ENCODE measurements around the gene USP12.
"Not testable (repeated sequence)": the region's sequence is repeated elsewhere in the genome, so short reads cannot be mapped to it uniquely, and the experiment has no call there.

USP12 gene

GRCh38 chr13:27171244-27171826, at the start of gene USP12:
Gene USP12, minus strand, starts transcription at chr13:27171811. Its CDS starts 172 bp downstream, at chr13:27171639.
- FAIRE-seq = no peak

- no peak for FAIRE-seq
Observed at GRCh38 chr13:27219611-27220010, 48.0 kb upstream of the USP12 start.

DNA sequence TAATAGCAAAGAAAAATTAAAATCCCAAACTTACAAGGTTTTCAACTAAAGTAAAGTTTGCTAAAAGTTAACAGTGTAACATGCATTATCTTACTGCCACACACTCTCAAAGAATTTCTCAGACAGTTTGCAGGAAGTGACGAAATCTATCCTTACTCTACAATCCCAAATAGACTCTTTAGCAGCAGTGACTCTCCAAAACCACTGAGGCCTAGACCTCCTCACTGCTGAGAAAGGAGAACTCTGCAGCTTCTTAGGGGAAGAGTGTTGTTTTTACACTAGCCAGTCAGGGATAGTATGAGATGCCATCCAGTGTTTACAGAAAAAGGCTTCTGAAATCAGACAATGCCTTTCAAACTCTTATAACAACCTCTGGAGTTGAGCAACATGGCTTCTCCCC, 47.2 kb upstream of the USP12 start:
- not testable (repeated sequence) for FAIRE-seq

DNA sequence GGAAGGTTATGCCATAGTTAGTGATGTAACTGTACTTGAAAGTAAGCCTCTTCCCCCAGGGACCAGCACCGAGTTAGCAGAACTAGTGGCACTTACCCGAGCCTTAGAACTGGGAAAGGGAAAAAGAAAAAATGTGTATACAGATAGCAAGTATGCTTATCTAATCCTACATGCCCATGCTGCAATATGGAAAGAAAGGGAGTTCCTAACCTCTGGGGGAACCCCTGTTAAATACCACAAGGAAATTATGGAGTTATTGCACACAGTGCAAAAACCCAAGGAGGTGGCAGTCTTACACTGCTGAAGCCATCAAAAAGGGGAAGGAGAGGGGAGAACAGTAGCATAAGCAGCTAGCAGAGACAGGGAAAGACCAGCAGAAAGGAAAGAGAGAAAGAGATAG, 46.2 kb upstream of the USP12 start:
- FAIRE-seq = not testable (repeated sequence)

DNA sequence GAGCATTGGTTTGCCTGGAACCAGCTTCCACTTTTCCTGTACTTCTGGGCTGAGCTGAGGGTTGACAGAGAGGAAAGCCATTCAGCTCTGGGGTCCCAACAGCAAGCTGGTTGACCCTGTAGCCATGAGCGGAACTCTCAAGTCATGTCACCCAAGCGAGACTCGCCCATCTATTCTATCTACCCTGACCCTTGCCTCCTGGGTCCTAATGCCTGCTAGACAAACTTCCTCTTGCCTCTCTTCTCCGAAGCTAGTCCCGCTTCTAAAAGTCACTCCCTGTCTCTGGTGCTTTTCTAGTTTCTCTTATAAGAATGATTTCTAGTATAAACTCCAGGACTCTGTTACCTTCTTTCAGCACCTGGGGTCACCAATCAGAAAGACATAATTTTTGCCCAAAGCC, 41.8 kb upstream of the USP12 start:
- FAIRE-seq = not testable (repeated sequence)

DNA sequence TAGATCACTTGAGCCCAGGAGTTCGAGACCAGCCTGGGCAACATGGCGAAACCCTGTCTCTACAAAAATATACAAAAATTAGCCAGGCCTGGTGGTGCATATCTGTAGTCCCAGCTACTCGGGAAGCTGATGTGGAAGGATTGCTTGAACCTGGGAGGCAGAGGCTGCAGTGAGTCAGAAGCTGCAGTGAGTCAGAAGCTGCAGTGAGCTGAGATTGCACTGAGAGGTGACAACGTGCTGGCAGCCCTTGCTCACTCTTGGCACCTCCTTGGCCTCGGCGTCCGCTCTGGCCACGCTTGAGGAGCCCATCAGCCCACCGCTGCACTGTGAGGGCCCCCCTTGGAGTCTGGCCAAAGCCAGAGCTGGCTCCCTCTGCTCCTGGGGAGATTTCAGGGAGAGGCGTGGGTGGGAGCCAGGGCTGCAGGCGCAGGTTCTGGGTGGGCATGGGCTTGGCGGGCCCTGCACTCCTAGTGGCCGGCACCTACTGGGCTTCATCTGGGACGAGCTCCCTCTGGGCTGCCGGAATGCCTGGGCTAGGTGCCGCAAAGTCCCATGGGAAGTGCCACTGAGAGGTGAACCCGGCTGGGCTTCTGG, 40.3 kb upstream of the USP12 start:
- FAIRE-seq = no peak

GRCh38 chr13:27211271-27211670, 39.7 kb upstream of the USP12 start:
- no peak for FAIRE-seq

DNA sequence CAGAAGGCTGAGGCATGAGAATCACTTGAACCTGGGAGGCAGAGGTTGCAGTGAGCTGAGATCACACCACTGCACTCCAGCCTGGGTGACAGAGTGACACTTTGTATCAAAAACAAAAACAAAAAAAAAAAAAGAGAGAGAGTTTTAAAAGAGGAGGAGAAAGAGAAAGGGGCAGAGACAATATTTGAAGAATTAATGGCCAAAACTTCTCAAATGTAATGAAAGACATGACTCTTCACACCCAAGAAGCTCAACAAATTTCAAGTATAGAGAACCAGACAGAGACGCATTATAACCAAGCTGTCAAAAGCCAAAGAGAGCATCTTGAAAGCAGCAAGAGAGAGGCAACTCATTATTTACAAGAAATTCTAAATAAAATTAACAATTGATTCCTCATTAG, 36.9 kb upstream of the USP12 start:
- FAIRE-seq = no peak

DNA sequence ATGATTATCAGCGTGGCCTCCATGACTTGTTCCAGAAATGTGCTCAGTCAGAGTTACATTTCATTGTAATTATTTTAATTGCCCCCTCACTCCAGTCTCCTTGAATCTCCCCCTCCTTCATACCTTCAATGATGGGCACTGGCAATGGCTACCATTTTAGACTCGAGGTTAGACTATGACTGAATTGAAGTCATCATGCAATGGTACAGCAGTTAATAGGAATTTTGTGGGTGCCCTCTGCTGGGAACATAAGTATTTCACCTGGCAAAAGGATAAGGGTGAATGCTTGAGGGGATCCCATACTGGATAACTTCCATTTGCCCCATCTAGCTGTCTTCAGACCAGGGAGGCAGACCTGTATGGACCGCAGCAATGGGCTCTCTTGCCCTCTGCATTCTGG, 32.2 kb upstream of the USP12 start:
- FAIRE-seq = no peak

DNA sequence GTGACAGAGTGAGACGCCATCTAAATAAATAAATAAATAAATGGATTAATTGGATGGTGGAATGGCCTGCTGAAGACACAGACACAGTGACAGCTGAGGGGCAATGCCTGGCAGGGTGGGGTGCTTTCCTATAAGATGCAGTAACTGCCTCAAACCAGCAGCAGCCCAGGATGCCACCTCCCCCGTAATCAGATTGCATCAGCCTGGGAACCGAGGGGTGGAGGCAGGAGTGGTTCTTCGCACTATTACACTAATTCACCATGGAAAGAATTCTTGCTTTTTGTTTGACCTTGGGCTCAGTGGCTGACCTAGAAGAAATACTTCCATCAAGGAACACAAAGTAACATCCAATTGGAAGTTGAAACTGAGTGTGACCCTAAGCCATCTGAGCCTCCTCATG, 31.6 kb upstream of the USP12 start:
- FAIRE-seq = no peak

DNA sequence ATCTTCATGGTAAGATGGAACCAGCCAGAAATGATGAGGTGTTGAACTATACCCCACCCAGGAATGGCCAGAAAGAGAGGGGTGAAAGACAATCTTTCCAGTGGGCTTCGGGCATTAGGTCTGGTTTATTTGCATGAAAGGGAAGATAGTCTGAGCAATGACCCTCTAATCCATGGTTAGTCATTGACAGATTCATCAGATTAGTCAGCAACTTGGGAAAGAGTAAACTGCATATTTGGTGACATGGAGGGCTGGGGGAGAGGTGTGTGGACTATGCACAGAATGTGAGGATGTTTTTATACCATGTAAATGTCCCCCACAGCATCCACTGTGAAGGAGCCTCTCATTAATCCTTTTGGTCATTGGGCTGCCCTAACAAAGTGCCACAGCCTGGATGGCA, 30.1 kb upstream of the USP12 start:
- no peak for FAIRE-seq

GRCh38 chr13:27200413-27201070, 28.9 kb upstream of the USP12 start:
- no peak for FAIRE-seq

GRCh38 chr13:27199696-27200095, 28.1 kb upstream of the USP12 start:
- FAIRE-seq = no peak

- no peak for FAIRE-seq
Observed at GRCh38 chr13:27199211-27199610, 27.6 kb upstream of the USP12 start.

DNA sequence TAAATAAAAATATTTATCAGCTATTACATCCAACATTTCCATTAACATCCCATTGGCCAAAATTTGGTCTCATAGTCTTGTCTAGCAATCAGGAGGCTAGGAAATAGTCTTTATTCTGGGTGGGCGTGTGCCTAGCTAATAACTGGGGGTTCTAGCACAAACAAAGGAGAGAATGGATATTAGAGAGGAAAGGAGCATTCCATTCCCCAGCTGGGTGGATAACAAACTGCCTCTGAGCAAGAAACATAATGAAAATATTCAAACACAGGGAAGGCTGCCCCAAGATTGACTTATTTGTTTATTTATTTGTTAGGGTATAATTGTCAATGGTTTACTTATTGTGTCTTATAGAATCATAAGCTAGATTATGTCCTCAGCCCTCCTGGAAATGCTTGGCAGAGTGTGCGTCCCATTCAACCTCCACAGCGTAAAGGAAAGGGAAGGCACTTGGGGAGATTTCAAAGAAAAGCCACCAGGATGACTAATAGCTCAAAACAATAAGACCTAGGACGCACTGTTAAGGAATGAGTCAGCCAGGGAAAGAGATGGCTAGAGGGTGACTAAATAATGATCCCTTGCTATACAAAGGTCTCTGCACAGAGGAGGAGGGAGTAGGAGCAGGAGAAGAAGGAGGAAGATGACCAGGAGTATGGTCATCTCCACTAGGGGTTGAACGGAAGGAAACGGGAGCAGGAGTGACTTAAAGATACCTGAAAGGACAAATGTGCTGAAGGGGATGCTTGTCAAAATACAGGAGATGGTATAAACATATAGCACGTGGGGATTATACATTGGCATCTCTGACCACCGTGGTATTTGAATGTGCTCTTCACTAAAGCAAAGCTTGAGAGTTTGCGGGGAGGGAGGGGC, 23.5 kb upstream of the USP12 start:
- no peak for FAIRE-seq

GRCh38 chr13:27194209-27194608, 22.6 kb upstream of the USP12 start:
- no peak for FAIRE-seq

- no peak for FAIRE-seq
Observed at GRCh38 chr13:27193496-27193895, 21.9 kb upstream of the USP12 start.

DNA sequence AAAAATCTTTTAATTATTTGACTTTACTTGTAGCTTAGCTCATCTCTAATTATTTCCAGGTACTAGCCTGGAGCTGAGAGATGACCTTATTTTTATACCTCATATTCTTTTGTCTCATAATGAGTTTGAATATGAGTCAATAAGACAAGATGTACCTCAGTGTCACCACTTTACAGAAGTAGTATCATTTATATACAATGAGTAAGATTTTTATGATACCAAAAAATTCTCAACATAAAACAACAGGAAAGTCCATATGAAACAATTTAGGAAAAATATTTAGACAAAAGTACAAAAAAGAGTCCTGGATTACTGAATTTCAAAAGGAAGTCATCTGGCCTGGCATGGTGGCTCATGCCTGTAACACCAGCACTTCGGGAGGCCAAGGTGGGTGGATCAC, 21.4 kb upstream of the USP12 start:
- no peak for FAIRE-seq

DNA sequence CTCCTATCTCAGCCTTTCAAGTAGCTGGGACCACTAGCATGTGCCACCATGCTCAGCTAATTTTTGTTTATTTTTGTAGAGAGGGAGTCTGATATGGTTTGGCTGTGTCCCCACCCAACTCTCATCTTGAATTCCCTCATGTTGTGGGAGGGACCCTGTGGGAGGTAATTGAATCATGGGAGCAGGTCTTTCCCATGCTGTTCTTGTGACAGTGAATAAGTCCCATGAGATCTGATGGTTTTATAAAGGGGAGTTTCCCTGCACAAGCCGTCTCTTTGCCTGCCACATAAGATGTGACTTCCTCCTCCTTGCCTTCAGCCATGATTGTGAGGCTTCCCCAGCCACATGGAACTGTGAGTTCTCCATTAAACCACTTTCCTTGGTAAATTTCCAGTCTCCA, 20.8 kb upstream of the USP12 start:
- FAIRE-seq = not testable (repeated sequence)

GRCh38 chr13:27189192-27189591, 17.6 kb upstream of the USP12 start:
- no peak for FAIRE-seq

DNA sequence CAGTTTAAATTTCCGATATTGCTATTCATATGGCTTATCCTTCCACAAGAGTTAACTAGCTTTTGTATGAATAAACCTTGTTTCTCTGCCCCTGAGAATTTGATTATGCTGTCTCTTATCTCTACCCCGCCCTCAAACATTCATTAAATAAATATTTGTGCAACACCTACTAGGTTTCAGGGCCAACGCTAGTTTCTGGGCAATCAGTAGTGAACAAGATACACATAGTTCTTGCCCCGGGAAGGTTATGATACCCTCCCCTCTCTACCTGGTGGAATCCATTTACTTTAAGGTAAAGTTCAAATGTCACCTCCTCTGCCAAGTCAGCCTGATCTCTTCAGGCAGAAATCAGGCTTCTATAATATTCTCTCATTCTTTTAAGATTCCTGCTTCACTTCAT, 16.6 kb upstream of the USP12 start:
- no peak for FAIRE-seq

DNA sequence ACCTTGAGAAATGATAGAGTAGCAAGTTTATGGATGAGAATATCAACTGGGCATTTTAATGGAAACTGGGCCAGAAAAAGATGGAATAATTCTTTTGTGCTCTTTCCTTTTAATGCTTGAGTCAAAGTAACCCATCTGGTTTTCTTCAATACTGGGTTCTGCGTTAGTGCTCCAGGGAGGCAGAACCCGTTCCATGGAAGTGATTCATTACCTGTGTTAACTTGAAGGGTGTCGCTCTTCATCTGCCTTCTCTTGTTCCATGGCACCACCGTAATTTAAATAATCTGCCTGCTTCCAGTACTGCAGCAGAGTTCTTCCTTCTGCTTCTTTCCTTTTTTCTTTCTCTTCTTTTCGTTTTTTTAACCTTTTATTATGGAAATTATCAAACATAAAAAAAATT, 14.7 kb upstream of the USP12 start:
- FAIRE-seq = no peak

DNA sequence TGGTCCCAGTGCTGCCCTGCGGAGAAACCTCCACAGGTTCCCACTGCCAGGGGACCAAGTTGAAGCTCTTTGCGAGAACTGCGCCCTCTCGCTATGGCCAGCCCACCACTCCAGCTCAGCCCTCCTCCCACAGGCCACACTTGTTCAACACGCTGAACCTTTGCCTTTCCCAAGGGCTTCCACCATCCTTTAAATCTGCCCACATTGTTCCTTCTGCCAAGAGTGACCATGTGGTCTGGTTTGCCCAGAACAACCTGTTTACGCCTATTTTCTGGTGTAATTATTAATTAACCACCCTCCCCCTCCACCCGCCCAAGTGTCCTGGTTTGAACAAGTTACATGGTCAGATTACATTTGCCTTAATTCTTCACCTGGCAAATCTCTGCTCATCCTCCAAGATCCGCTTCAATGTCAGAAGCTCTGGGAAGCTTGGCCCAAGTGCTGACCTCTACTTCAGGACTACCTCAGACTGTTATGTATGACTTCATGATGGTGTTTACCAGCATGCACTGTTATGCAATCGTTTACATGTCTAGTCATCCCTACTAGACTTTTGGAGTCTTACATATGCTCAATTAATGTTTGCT, 12.0 kb upstream of the USP12 start:
- no peak for FAIRE-seq

All from A204.1 (cell line).